K562 (cell line): ENCODE measurements around the gene SH2D3A.

Experiments used
- CCNT2 ChIP-seq: IDR thresholded peaks from 2 replicates; pipeline ENCODE4 v1.6.1; 2011; ENCODE audit warnings: borderline replicate concordance, low read depth, mild to moderate bottlenecking, moderate library complexity, mixed read lengths, low read length; ENCODE audit not compliant: insufficient read length; ENCODE audit errors: extremely low read depth
- MTF1 ChIP-seq: fragments of 250-450 bp; sonication (Bioruptor Pico); IDR thresholded peaks from 2 replicates; pipeline ENCODE4 v1.9.0; 2021; ENCODE audit warnings: moderate library complexity, mild to moderate bottlenecking, inconsistent platforms, borderline replicate concordance
- U2AF2 ChIP-seq: fragments of 200-400 bp; formaldehyde crosslinking; optimal IDR thresholded peaks from 2 replicates; pipeline ENCODE3; 2017; ENCODE audit warnings: low read depth, mild to moderate bottlenecking, low read length
- TF ChIP-seq, protein P1 (sequence below): fragments of 450-650 bp; IDR thresholded peaks from 2 replicates; pipeline ENCODE4 v1.6.1; 2016; ENCODE audit warnings: low read depth, mild to moderate bottlenecking, moderate library complexity
- TF ChIP-seq, protein P2 (sequence below), 2 experiments: fragments of 450-650 bp; conservative IDR thresholded peaks; 2 replicates each; pipeline ENCODE4 v1.6.1; 2017; ENCODE audit warnings: mild to moderate bottlenecking in 2 of 2, moderate library complexity in 2 of 2

DNA sequence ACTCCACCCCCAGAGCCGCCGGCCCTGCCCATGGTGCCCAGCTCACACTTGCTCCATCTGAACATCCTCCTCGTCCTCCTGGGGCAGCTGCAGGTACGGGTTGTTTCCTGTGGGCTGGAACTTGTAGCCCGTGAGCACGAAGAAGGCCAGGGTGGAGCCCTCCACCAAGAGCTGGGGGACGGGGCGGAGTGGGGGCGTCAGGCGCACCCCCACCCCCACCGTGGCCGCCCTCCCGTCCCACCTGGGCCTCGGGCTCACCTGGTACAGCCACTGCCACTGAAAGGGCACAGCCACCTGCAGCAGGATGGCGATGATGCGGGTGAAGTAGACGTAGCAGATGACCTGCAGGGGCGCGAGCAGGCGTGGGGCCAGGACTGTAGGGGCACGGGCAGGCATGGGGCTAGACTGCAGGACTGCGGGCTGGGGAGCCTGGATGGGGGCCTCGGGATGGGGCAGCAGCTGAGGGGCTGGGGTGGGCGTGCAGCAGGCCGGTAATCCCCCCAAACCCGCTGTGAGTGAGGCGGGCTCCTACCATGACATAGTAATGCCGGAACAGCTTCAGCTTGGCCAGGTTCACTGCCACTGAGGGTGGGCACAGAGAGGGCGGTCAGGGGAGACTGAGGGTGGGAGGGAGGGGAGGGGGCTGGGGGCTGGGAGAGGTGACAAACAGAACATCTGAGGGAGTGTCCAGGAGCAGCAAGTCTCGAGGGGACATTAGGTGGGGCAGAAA, 36.1 kb downstream of the SH2D3A start:
- TF ChIP-seq, protein P1, sequence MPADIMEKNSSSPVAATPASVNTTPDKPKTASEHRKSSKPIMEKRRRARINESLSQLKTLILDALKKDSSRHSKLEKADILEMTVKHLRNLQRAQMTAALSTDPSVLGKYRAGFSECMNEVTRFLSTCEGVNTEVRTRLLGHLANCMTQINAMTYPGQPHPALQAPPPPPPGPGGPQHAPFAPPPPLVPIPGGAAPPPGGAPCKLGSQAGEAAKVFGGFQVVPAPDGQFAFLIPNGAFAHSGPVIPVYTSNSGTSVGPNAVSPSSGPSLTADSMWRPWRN = no peak
- TF ChIP-seq CCNT2 = no peak
- TF ChIP-seq MTF1 (CRISPR knock-in tag) = no peak
- no peak for TF ChIP-seq U2AF2
- TF ChIP-seq, protein P2, sequence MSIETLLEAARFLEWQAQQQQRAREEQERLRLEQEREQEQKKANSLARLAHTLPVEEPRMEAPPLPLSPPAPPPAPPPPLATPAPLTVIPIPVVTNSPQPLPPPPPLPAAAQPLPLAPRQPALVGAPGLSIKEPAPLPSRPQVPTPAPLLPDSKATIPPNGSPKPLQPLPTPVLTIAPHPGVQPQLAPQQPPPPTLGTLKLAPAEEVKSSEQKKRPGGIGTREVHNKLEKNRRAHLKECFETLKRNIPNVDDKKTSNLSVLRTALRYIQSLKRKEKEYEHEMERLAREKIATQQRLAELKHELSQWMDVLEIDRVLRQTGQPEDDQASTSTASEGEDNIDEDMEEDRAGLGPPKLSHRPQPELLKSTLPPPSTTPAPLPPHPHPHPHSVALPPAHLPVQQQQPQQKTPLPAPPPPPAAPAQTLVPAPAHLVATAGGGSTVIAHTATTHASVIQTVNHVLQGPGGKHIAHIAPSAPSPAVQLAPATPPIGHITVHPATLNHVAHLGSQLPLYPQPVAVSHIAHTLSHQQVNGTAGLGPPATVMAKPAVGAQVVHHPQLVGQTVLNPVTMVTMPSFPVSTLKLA (conservative IDR thresholded peaks at IDR 0.05) = no peak
